Mucosa of rectum (tissue), 2 donors: Measurements from ENCODE around the gene HIPK3.

Experiments used
- H3K27ac ChIP-seq, 2 donors: one replicate each; pipeline ENCODE4 v1.7.0; 2013; ENCODE audit warnings: inconsistent platforms in 2 of 2, low read depth in 2 of 2, low read length in 2 of 2
- H3K27me3 ChIP-seq, 2 donors: one replicate each; pipeline ENCODE4 v1.7.0; 2013; ENCODE audit warnings: low read length in 2 of 2; ENCODE audit not compliant: control insufficient read depth in 2 of 2, insufficient read depth in 2 of 2
- H3K36me3 ChIP-seq, 2 donors: one replicate each; pipeline ENCODE4 v1.7.0; 2013; ENCODE audit warnings: low read length in 2 of 2; ENCODE audit not compliant: control insufficient read depth in 2 of 2, insufficient read depth in 2 of 2
- H3K4me1 ChIP-seq, 2 donors: one replicate each; pipeline ENCODE4 v1.7.0; 2013; ENCODE audit warnings: low read length in 2 of 2, mild to moderate bottlenecking in 1 of 2; ENCODE audit not compliant: control insufficient read depth in 2 of 2, insufficient read depth in 2 of 2
- H3K4me3 ChIP-seq, 2 donors: one replicate each; pipeline ENCODE4 v1.7.0; 2013; ENCODE audit warnings: low read length in 2 of 2
- H3K9ac ChIP-seq, 2 donors: one replicate each; pipeline ENCODE4 v1.7.0; 2013; ENCODE audit warnings: low read length in 2 of 2, low read depth in 1 of 2, mild to moderate bottlenecking in 1 of 2
- H3K9me3 ChIP-seq, 2 donors: one replicate each; pipeline ENCODE4 v1.7.0; 2013; ENCODE audit warnings: low read length in 2 of 2; ENCODE audit not compliant: control insufficient read depth in 2 of 2
- donor health status: healthy.
- donor health status: Normal muscosa, but diverticular disease.

Gene HIPK3

DNA sequence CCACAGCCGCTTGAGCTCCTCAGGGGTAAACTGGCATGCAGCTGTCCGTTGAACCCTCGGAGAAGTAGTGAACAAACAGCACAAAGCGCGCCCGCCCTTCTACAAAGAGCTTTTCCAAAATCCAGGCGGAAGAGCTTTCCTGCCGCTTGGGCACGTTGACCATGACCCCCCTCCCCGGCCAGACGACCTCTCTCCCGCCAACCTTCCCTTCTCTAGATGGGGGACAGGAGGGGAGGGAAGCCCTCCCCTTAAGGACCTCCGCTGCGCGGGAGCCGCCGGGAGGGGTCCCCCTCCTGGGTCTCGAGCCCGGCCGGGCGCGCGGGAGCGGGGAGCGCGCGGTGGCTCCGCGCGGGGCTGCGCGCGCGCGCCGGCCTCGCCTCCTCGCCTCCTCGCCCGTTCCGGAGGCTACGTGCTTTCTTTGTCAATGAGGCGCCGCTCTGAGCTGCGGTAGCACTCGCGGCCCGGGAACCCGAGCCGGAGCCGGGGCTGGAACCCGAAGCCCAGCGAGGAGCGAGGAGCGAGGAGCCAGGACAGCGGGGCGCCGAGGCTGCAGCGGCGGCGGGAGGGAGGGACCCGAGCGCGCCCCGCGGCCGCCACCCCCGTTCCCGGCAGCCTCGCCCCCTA, 118.6 kb downstream of the HIPK3 start, which contains the start of gene KIAA1549L:
Gene KIAA1549L (plus strand): TSS at position 421 of the 624 bp plus-strand sequence.
- H3K4me3 ChIP-seq, result peak within 1 kb of the TSS in 1 of 2 donors; percentile 20
- H3K27me3 ChIP-seq, result peaks cover 28 to 32% of the 10 kb centered on the region in 2 donors
- H3K27ac ChIP-seq, result no peak within 1 kb of the TSS

GRCh38 chr11:33376331-33377310, 119.4 kb downstream of the HIPK3 start:
- H3K27ac ChIP-seq, result no peak overlapping the region
- peaks cover 4% of the 10 kb centered on the region in 2 donors for H3K4me1 ChIP-seq
- no peak overlapping the region for H3K9ac ChIP-seq
- H3K9me3 ChIP-seq, result no peaks in the 10 kb centered on the region
- H3K4me3 ChIP-seq, result no peak overlapping the region
- H3K36me3 ChIP-seq, result no peaks in the 10 kb centered on the region
- peaks cover 32% of the 10 kb centered on the region in 2 donors for H3K27me3 ChIP-seq

More for the DNA sequence above, 118.6 kb downstream of the HIPK3 start, which contains the start of gene KIAA1549L:
- no peak within 1 kb of the TSS for H3K9ac ChIP-seq
- peaks cover 4% of the 10 kb centered on the region in 2 donors for H3K4me1 ChIP-seq
- H3K9me3 ChIP-seq, result no peaks in the 10 kb centered on the region
- no peaks in the 10 kb centered on the region for H3K36me3 ChIP-seq

GRCh38 chr11:33377412-33378370, 120.5 kb downstream of the HIPK3 start:
- H3K4me1 ChIP-seq, result peaks cover 4% of the 10 kb centered on the region in 2 donors
- H3K9me3 ChIP-seq, result no peaks in the 10 kb centered on the region
- H3K9ac ChIP-seq, result no peak overlapping the region
- no peak overlapping the region for H3K4me3 ChIP-seq
- no peak overlapping the region for H3K27ac ChIP-seq
- H3K27me3 ChIP-seq, result peaks cover 32 to 34% of the 10 kb centered on the region in 2 donors
- no peaks in the 10 kb centered on the region for H3K36me3 ChIP-seq

GRCh38 chr11:33379947-33380346, 122.8 kb downstream of the HIPK3 start:
- Histone ChIP-seq H3K9ac (no peak overlapping the region), H3K9me3 (no peaks in the 10 kb centered on the region), H3K27ac (no peak overlapping the region), H3K4me1 (peaks cover 4% of the 10 kb centered on the region in 2 donors), H3K36me3 (no peaks in the 10 kb centered on the region), H3K27me3 (peaks cover 26 to 32% of the 10 kb centered on the region in 2 donors), H3K4me3 (no peak overlapping the region)

GRCh38 chr11:33383075-33383919, 126.1 kb downstream of the HIPK3 start:
- H3K27ac ChIP-seq, result no peak overlapping the region
- peaks cover 7 to 13% of the 10 kb centered on the region in 2 donors for H3K27me3 ChIP-seq
- no peak overlapping the region for H3K9ac ChIP-seq
- no peaks in the 10 kb centered on the region for H3K36me3 ChIP-seq
- no peak overlapping the region for H3K4me3 ChIP-seq
- no peaks in the 10 kb centered on the region for H3K4me1 ChIP-seq
- no peaks in the 10 kb centered on the region for H3K9me3 ChIP-seq

GRCh38 chr11:33383920-33384209, 126.7 kb downstream of the HIPK3 start:
- H3K9ac ChIP-seq, result no peak overlapping the region
- no peak overlapping the region for H3K4me3 ChIP-seq
- no peaks in the 10 kb centered on the region for H3K9me3 ChIP-seq
- no peaks in the 10 kb centered on the region for H3K36me3 ChIP-seq
- H3K27ac ChIP-seq, result no peak overlapping the region
- H3K27me3 ChIP-seq, result peaks cover 6 to 8% of the 10 kb centered on the region in 2 donors
- no peaks in the 10 kb centered on the region for H3K4me1 ChIP-seq

DNA sequence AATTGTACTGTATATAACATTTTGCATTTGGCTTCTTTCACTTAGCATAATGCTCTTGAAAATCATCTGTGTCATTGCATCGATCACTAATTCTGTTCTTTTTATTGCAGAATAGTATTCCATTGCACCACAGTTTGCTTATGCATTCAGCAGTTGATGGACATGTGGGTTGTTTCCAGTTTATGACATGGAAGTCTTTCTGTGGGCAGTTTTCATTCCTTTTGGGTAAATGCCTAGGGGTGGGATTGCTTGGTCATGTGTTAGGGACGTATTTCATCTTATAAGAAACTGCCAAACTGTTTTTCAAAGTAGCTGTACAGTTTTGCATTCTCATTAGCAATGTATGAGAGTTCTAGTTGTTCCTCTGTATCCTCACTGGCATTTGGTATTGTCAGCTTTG, 127.0 kb downstream of the HIPK3 start:
- Histone ChIP-seq H3K9me3 (no peaks in the 10 kb centered on the region), H3K36me3 (no peaks in the 10 kb centered on the region), H3K27me3 (peaks cover 5 to 6% of the 10 kb centered on the region in 2 donors), H3K9ac (no peak overlapping the region), H3K4me1 (no peaks in the 10 kb centered on the region), H3K4me3 (no peak overlapping the region), H3K27ac (no peak overlapping the region)

GRCh38 chr11:33387581-33387980, 130.4 kb downstream of the HIPK3 start:
- no peak overlapping the region for H3K27ac ChIP-seq
- H3K27me3 ChIP-seq, result no peaks in the 10 kb centered on the region
- no peaks in the 10 kb centered on the region for H3K4me1 ChIP-seq
- H3K9ac ChIP-seq, result no peak overlapping the region
- H3K36me3 ChIP-seq, result no peaks in the 10 kb centered on the region
- H3K9me3 ChIP-seq, result no peaks in the 10 kb centered on the region
- H3K4me3 ChIP-seq, result no peak overlapping the region

DNA sequence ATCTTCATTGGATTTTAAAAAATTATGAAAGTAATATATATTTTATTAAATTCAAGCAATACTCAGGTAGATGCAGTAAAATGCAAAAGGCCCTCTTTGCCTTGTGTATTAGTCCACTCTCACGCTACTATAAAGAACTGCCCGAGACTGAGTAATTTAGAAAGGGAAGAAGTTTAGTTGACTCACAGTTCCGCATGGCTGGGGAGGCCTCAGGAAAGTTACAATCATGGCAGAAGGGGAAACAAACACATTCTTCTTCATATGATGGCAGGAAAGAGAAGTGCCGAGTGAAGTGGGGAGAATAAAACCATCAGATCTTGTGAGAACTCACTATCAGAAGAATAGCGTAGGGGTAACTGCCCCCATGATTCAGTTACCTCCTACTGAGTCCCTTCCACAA, 130.8 kb downstream of the HIPK3 start:
- H3K27ac ChIP-seq, result no peak overlapping the region
- no peaks in the 10 kb centered on the region for H3K27me3 ChIP-seq
- H3K36me3 ChIP-seq, result no peaks in the 10 kb centered on the region
- no peaks in the 10 kb centered on the region for H3K9me3 ChIP-seq
- no peaks in the 10 kb centered on the region for H3K4me1 ChIP-seq
- H3K4me3 ChIP-seq, result no peak overlapping the region
- H3K9ac ChIP-seq, result no peak overlapping the region
